GM23338 (cell line): ENCODE results near the gene USP10. TPM values are rescaled to one million over a fixed set of nuclear protein-coding genes. Genes with fewer than 3 reads are reported as not detected.

ENCODE experiments used
- ATAC-seq: fragments of 200-7000 bp; cut with Tn5 transposase; 3 replicates; pipeline ENCODE4 v1.9.1; 2020
- DNase-seq: peaks from one replicate; pipeline ENCODE4 v3.0.0-alpha.2; 2015; ENCODE audit warnings: low spot score
- H2AFZ ChIP-seq: fragments of 200-600 bp; sonication (generic); 2 replicates; pipeline ENCODE4 v1.8.0; 2016; ENCODE audit warnings: antibody characterized with exemption, mild to moderate bottlenecking, moderate library complexity
- H3F3A ChIP-seq: fragments of 200-600 bp; sonication (generic); replicated peaks from 2 replicates; pipeline ENCODE4 v1.8.0; 2017; ENCODE audit warnings: antibody characterized with exemption, mixed run types, low read depth
- H3K27ac ChIP-seq: fragments of 200-600 bp; sonication (generic); 2 replicates; pipeline ENCODE4 v1.6.1; 2016; ENCODE audit warnings: low read depth
- H3K27me3 ChIP-seq: fragments of 200-600 bp; sonication (generic); 2 replicates; pipeline ENCODE4 v1.8.0; 2016; ENCODE audit warnings: mild to moderate bottlenecking, mixed run types, moderate library complexity; ENCODE audit not compliant: insufficient read depth
- H3K36me3 ChIP-seq: fragments of 200-600 bp; sonication (generic); 2 replicates; pipeline ENCODE4 v1.8.0; 2016; ENCODE audit warnings: mild to moderate bottlenecking; ENCODE audit not compliant: insufficient read depth
- H3K4me1 ChIP-seq: fragments of 200-600 bp; sonication (generic); 2 replicates; pipeline ENCODE4 v1.8.0; 2016; ENCODE audit warnings: mild to moderate bottlenecking, moderate library complexity; ENCODE audit not compliant: insufficient read depth
- H3K4me2 ChIP-seq: fragments of 200-600 bp; sonication (generic); 2 replicates; pipeline ENCODE4 v1.7.1; 2017; ENCODE audit warnings: mixed run types
- H3K4me3 ChIP-seq: fragments of 200-600 bp; sonication (generic); 2 replicates; pipeline ENCODE4 v1.6.1; 2016; ENCODE audit warnings: mixed run types
- H3K79me2 ChIP-seq: fragments of 200-600 bp; sonication (generic); replicated peaks from 2 replicates; pipeline ENCODE4 v1.8.0; 2017; ENCODE audit warnings: mild to moderate bottlenecking; ENCODE audit not compliant: insufficient read depth
- H3K9me2 ChIP-seq: fragments of 200-600 bp; sonication (generic); 2 replicates; pipeline ENCODE4 v1.8.0; 2017; ENCODE audit not compliant: insufficient read depth
- H4K20me1 ChIP-seq: fragments of 200-600 bp; sonication (generic); replicated peaks from 2 replicates; pipeline ENCODE4 v1.8.0; 2017; ENCODE audit warnings: mild to moderate bottlenecking; ENCODE audit not compliant: insufficient read depth
- H3K27ac Mint-ChIP-seq: 2 replicates; pipeline ENCODE4 v1.8.0; 2020; ENCODE audit warnings: inconsistent platforms, mild to moderate bottlenecking, moderate library complexity, mixed read lengths
- H3K27me3 Mint-ChIP-seq: 3 replicates; pipeline ENCODE4 v1.8.0; 2022; ENCODE audit warnings: low read depth, mild to moderate bottlenecking, moderate library complexity, mixed read lengths, inconsistent platforms; ENCODE audit not compliant: insufficient read depth, poor library complexity
- H3K36me3 Mint-ChIP-seq: 3 replicates; pipeline ENCODE4 v1.8.0; 2021; ENCODE audit warnings: low read depth, mild to moderate bottlenecking, inconsistent platforms, moderate library complexity, mixed read lengths
- H3K4me1 Mint-ChIP-seq: 3 replicates; pipeline ENCODE4 v1.8.0; 2020; ENCODE audit warnings: mild to moderate bottlenecking, inconsistent platforms, mixed read lengths
- H3K4me3 Mint-ChIP-seq: 3 replicates; pipeline ENCODE4 v1.8.0; 2021; ENCODE audit warnings: moderate library complexity, mild to moderate bottlenecking, inconsistent platforms, mixed read lengths
- H3K9me3 Mint-ChIP-seq: 3 replicates; pipeline ENCODE4 v1.8.0; 2020; ENCODE audit warnings: moderate library complexity, mild to moderate bottlenecking, inconsistent platforms, mixed read lengths
- CREB1 ChIP-seq: fragments of 250-450 bp; sonication (Bioruptor Pico); IDR thresholded peaks from 2 replicates; pipeline ENCODE4 v1.5.0; 2020; ENCODE audit warnings: low read depth, mild to moderate bottlenecking, moderate library complexity
- EZH2 ChIP-seq: fragments of 200-600 bp; sonication (generic); IDR thresholded peaks from one replicate; pipeline ENCODE4 v1.8.0; 2017; ENCODE audit warnings: antibody characterized with exemption, mild to moderate bottlenecking, low read depth; ENCODE audit not compliant: unreplicated experiment
- JUNB ChIP-seq: IDR thresholded peaks from one replicate; pipeline ENCODE4 v1.6.1; 2016; ENCODE audit warnings: antibody characterized with exemption; ENCODE audit not compliant: unreplicated experiment
- ZNF331 ChIP-seq: fragments of 250-450 bp; sonication (Bioruptor Pico); IDR thresholded peaks from 2 replicates; pipeline ENCODE4 v1.5.0; 2020; ENCODE audit warnings: low read depth, mild to moderate bottlenecking, moderate library complexity
- polyA plus RNA-seq: library from polyadenylated mRNA; unstranded; fragments of >200 nt; fragmentation: Nextera tagmentation; extraction: Ambion mirVana; gene quantifications from 2 replicates; pipeline ENCODE4 v1.2.1, GENCODE V29; 2016
- total RNA-seq: library from RNA; depleted of rRNA; stranded (reverse); fragments of >200 nt; shearing (Covaris generic); gene quantifications from 2 replicates; pipeline ENCODE4 v1.2.3, GENCODE V29; 2014
- TF ChIP-seq, protein P1 (sequence below): fragments of 250-450 bp; sonication (Bioruptor Pico); IDR thresholded peaks from 2 replicates; pipeline ENCODE4 v1.5.0; 2020; ENCODE audit warnings: mild to moderate bottlenecking, moderate library complexity
- TF ChIP-seq, protein P2 (sequence below), 2 experiments: fragments of 200-600 bp in 1 of 2; sonication (generic) in 1 of 2; conservative IDR thresholded peaks; 2 replicates each; pipeline versions ENCODE4 v1.5.1 to v1.6.1; 2016 to 2017; ENCODE audit warnings: antibody characterized with exemption in 2 of 2, low read depth in 2 of 2, mild to moderate bottlenecking in 2 of 2, moderate library complexity in 1 of 2

USP10 gene
- total and polyA plus RNA-seq, 2 experiments from 2014 or later: 158 to 194 TPM

DNA sequence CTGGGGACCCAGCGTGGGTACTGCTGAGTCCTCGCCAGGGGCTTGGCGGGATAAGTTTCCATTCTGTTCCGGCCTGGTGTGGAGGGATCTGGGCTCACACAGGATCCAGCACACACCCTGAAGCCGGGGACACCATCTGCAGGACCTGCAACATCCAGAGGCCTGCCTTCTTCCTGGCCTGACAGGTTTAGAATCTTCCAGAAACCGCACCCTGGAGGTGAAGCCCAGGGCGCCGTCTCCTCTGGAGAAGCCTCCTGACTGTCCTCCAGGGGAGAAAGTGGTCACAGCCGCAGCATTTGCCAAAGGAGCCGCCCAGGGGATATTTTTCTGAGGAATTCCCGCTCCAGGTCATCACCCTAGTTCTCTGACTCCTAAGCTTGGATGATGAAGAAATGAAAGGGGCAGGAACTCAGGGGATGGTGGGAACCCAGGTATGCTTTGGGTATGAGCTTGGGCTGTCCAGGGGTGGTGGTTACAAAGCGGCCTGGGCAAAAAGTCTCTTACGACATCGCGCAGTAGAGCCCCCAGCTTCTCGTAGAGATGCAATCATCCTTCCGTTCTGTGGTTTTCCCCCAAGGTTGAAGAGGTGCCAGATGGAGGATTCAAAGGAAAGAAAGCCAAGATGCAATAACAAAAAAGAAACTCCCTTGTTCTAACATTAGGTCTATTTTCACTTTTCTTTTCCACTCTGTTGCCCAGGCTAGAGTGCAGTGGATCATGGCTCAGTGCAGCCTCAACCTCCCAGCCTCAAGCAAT lies 110.9 kb downstream of the USP10 start:
- no peak overlapping the region for H3K4me2 ChIP-seq
- Mint-ChIP-seq H3K9me3 (no peaks in the 10 kb centered on the region; the same call in 1 of the 3 replicates), H3K36me3 (no peaks in the 10 kb centered on the region; the same call in 2 of the 3 replicates), H3K4me1 (no peaks in the 10 kb centered on the region; the same call in 2 of the 3 replicates), H3K4me3 (no peak overlapping the region), H3K27me3 (peaks cover 3% of the 10 kb centered on the region), H3K27ac (no peak overlapping the region)
- no peak overlapping the region for H2AFZ ChIP-seq
- no peak overlapping the region for H3K4me3 ChIP-seq
- H3K9me2 ChIP-seq: no peaks in the 10 kb centered on the region
- TF ChIP-seq ZNF331 (no peak), CREB1 (CRISPR knock-in tag) (no peak), JUNB (no peak), EZH2 (no peak)
- TF ChIP-seq, protein P1, sequence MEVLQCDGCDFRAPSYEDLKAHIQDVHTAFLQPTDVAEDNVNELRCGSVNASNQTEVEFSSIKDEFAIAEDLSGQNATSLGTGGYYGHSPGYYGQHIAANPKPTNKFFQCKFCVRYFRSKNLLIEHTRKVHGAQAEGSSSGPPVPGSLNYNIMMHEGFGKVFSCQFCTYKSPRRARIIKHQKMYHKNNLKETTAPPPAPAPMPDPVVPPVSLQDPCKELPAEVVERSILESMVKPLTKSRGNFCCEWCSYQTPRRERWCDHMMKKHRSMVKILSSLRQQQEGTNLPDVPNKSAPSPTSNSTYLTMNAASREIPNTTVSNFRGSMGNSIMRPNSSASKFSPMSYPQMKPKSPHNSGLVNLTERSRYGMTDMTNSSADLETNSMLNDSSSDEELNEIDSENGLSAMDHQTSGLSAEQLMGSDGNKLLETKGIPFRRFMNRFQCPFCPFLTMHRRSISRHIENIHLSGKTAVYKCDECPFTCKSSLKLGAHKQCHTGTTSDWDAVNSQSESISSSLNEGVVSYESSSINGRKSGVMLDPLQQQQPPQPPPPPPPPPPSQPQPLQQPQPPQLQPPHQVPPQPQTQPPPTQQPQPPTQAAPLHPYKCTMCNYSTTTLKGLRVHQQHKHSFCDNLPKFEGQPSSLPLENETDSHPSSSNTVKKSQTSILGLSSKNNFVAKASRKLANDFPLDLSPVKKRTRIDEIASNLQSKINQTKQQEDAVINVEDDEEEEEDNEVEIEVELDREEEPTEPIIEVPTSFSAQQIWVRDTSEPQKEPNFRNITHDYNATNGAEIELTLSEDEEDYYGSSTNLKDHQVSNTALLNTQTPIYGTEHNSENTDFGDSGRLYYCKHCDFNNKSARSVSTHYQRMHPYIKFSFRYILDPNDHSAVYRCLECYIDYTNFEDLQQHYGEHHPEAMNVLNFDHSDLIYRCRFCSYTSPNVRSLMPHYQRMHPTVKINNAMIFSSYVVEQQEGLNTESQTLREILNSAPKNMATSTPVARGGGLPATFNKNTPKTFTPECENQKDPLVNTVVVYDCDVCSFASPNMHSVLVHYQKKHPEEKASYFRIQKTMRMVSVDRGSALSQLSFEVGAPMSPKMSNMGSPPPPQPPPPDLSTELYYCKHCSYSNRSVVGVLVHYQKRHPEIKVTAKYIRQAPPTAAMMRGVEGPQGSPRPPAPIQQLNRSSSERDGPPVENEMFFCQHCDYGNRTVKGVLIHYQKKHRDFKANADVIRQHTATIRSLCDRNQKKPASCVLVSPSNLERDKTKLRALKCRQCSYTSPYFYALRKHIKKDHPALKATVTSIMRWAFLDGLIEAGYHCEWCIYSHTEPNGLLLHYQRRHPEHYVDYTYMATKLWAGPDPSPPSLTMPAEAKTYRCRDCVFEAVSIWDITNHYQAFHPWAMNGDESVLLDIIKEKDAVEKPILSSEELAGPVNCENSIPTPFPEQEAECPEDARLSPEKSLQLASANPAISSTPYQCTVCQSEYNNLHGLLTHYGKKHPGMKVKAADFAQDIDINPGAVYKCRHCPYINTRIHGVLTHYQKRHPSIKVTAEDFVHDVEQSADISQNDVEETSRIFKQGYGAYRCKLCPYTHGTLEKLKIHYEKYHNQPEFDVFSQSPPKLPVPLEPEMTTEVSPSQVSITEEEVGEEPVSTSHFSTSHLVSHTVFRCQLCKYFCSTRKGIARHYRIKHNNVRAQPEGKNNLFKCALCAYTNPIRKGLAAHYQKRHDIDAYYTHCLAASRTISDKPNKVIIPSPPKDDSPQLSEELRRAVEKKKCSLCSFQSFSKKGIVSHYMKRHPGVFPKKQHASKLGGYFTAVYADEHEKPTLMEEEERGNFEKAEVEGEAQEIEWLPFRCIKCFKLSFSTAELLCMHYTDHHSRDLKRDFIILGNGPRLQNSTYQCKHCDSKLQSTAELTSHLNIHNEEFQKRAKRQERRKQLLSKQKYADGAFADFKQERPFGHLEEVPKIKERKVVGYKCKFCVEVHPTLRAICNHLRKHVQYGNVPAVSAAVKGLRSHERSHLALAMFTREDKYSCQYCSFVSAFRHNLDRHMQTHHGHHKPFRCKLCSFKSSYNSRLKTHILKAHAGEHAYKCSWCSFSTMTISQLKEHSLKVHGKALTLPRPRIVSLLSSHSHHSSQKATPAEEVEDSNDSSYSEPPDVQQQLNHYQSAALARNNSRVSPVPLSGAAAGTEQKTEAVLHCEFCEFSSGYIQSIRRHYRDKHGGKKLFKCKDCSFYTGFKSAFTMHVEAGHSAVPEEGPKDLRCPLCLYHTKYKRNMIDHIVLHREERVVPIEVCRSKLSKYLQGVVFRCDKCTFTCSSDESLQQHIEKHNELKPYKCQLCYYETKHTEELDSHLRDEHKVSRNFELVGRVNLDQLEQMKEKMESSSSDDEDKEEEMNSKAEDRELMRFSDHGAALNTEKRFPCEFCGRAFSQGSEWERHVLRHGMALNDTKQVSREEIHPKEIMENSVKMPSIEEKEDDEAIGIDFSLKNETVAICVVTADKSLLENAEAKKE: no peak
- TF ChIP-seq, protein P2, sequence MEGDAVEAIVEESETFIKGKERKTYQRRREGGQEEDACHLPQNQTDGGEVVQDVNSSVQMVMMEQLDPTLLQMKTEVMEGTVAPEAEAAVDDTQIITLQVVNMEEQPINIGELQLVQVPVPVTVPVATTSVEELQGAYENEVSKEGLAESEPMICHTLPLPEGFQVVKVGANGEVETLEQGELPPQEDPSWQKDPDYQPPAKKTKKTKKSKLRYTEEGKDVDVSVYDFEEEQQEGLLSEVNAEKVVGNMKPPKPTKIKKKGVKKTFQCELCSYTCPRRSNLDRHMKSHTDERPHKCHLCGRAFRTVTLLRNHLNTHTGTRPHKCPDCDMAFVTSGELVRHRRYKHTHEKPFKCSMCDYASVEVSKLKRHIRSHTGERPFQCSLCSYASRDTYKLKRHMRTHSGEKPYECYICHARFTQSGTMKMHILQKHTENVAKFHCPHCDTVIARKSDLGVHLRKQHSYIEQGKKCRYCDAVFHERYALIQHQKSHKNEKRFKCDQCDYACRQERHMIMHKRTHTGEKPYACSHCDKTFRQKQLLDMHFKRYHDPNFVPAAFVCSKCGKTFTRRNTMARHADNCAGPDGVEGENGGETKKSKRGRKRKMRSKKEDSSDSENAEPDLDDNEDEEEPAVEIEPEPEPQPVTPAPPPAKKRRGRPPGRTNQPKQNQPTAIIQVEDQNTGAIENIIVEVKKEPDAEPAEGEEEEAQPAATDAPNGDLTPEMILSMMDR (conservative IDR thresholded peaks at IDR 0.05; ENCODE audit: low read depth in 2 of 2): no peak
- H3K27ac ChIP-seq: no peak overlapping the region
- ATAC-seq (no peak), DNase-seq (no peak)
- no peaks in the 10 kb centered on the region for H3K27me3 ChIP-seq
- no peaks in the 10 kb centered on the region for H3F3A ChIP-seq
- no peaks in the 10 kb centered on the region for H3K36me3 ChIP-seq
- H4K20me1 ChIP-seq: no peaks in the 10 kb centered on the region
- no peaks in the 10 kb centered on the region for H3K79me2 ChIP-seq
- no peaks in the 10 kb centered on the region for H3K4me1 ChIP-seq
